HG02840 (cell line): ENCODE data around the gene CRIP2.

Experiments used
- ATAC-seq: cut with Tn5 transposase; IDR thresholded peaks from one replicate; pipeline ENCODE4 v1.9.1; 2021; ENCODE audit warnings: mild to moderate bottlenecking, moderate library complexity, moderate number of reproducible peaks; ENCODE audit not compliant: unreplicated experiment, low FRiP score

The CRIP2 gene

GRCh38 chr14:105495990-105496830 lies 21.6 kb downstream of the CRIP2 start:
- no peak for ATAC-seq

GRCh38 chr14:105496831-105497591 lies 22.4 kb downstream of the CRIP2 start:
- ATAC-seq, result no peak

- no peak for ATAC-seq
Observed at GRCh38 chr14:105497671-105498429, 23.2 kb downstream of the CRIP2 start.

- no peak for ATAC-seq
Observed at GRCh38 chr14:105498430-105499255, 24.0 kb downstream of the CRIP2 start.

- no peak for ATAC-seq
Observed at GRCh38 chr14:105499256-105500035, 24.8 kb downstream of the CRIP2 start.

GRCh38 chr14:105500036-105500725 lies 25.6 kb downstream of the CRIP2 start:
- ATAC-seq, result no peak

GRCh38 chr14:105500726-105501101 lies 26.1 kb downstream of the CRIP2 start:
- no peak for ATAC-seq

- no peak for ATAC-seq
Observed at GRCh38 chr14:105501504-105502291, 27.1 kb downstream of the CRIP2 start.

- no peak for ATAC-seq
Observed at GRCh38 chr14:105502446-105503295, 28.1 kb downstream of the CRIP2 start.

- ATAC-seq, result no peak
Observed at GRCh38 chr14:105503296-105503640, 28.6 kb downstream of the CRIP2 start.

GRCh38 chr14:105503935-105504692 lies 29.5 kb downstream of the CRIP2 start:
- ATAC-seq, result no peak

- ATAC-seq, result no peak
Observed at GRCh38 chr14:105505101-105505500, 30.5 kb downstream of the CRIP2 start.

GRCh38 chr14:105507247-105507646 lies 32.6 kb downstream of the CRIP2 start:
- ATAC-seq, result no peak

- ATAC-seq, result no peak
Observed at GRCh38 chr14:105508069-105508468, 33.4 kb downstream of the CRIP2 start.

GRCh38 chr14:105508601-105509000 lies 34.0 kb downstream of the CRIP2 start:
- ATAC-seq, result no peak

- ATAC-seq, result no peak
Observed at GRCh38 chr14:105517096-105517495, 42.5 kb downstream of the CRIP2 start.
